Astrocyte (in vitro differentiated cells and primary cell): Measurements from ENCODE around the gene C1QC.

Experiments used
- CTCF ChIP-seq: IDR thresholded peaks from 2 replicates; pipeline ENCODE4 v1.5.1; 2011; ENCODE audit warnings: low read depth, mild to moderate bottlenecking, inconsistent platforms, low read length, moderate library complexity; ENCODE audit not compliant: insufficient read depth
- EZH2 ChIP-seq: IDR thresholded peaks from 2 replicates; pipeline ENCODE4 v1.6.1; 2012; ENCODE audit warnings: mild to moderate bottlenecking, low read length, inconsistent platforms; ENCODE audit not compliant: insufficient read depth

DNA sequence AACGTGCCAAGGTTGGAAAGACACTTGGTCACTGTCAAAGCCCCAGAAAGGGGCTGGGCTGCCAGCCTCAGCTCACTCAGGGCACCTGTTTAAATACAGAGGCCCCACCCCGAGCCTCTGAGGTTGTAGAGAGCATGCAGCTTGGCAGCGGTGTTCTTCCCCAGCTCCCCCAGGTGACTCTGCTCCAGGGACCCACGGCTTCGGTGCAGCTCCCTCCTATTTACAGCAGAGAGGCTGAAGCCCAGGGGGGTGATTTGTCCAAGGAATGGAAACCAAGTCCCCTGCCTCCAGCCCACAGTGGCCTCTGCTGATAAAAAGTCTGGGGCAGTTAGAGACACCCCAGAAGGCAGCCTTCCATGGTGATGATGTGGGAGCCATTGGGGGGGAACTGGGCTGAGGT is 16.1 kb upstream of the C1QC start:
- TF ChIP-seq CTCF, result no peak
- TF ChIP-seq EZH2, result no peak
